Measurements from ENCODE around the gene GYG2. TPM values are rescaled to one million over a fixed set of nuclear protein-coding genes. Genes with fewer than 3 reads are reported as not detected.

The GYG2 gene
- total RNA-seq, 3 donors from 2014 or later, result 3.5 to 15.6 (median 3.7) TPM

DNA sequence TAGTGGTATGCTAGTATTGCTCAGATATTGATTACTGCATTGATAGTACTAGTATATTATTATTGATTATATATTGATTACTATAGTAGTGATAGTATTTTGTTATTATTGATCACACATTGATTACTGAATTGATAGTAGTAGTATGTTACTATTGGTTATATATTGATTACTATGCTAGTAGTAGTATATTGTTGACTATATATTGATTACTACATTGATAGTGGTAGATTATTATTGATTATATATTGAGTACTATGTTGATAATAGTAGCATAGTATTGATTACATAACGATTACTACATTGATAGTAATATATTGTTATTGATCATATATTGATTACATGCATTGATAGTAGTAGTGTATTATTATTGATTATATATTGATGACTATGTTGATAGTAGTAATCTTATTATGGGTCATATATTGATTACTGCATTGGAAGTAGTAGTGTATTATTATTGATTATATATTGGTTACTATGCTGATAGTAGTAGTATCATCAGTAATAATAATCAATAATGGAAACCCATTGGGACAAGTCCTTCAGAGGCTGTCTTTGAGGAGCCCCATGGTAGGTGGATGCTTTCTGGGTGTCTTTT lies 30.6 kb downstream of the GYG2 start:
- TF ChIP-seq, protein P1, sequence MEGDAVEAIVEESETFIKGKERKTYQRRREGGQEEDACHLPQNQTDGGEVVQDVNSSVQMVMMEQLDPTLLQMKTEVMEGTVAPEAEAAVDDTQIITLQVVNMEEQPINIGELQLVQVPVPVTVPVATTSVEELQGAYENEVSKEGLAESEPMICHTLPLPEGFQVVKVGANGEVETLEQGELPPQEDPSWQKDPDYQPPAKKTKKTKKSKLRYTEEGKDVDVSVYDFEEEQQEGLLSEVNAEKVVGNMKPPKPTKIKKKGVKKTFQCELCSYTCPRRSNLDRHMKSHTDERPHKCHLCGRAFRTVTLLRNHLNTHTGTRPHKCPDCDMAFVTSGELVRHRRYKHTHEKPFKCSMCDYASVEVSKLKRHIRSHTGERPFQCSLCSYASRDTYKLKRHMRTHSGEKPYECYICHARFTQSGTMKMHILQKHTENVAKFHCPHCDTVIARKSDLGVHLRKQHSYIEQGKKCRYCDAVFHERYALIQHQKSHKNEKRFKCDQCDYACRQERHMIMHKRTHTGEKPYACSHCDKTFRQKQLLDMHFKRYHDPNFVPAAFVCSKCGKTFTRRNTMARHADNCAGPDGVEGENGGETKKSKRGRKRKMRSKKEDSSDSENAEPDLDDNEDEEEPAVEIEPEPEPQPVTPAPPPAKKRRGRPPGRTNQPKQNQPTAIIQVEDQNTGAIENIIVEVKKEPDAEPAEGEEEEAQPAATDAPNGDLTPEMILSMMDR (IDR thresholded peaks at IDR 0.05), result no peak
- DNase-seq, result no peak
- Histone ChIP-seq H3K4me3 (no peak overlapping the region), H3K36me3 (ENCODE audit: low read depth) (no peaks in the 10 kb centered on the region), H3K4me1 (ENCODE audit: low read depth) (no peaks in the 10 kb centered on the region), H3K9me3 (no peaks in the 10 kb centered on the region)
- intact Hi-C loops (cut with DNase I, micrococcal nuclease), result no loop called here
- no peak for ATAC-seq

DNA sequence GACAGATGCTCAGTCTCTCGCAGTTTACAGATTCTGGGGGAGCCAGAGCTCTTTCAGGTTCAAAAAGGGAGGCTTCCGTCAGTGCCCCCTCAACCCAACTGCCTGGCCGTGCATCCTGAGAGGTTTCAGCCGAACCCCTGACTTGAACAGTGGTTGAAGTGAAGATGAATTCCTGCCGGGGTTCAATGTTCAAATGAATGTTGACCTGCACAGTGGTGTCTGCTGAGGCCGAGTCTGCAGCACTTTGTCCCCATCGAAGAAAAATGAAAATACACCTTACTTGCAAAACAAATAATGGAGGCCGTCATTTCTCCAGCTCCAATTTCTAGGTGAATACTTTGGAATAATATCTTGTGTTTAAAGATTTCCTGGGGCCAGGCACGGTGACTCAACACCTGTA lies 33.7 kb downstream of the GYG2 start:
- intact Hi-C loops (cut with DNase I, micrococcal nuclease), result no loop called here
- TF ChIP-seq, protein P1 (IDR thresholded peaks at IDR 0.05), result no peak
- H3K9me3 ChIP-seq, result no peaks in the 10 kb centered on the region
- no peak for ATAC-seq
- no peak for DNase-seq
- H3K4me1 ChIP-seq (ENCODE audit: low read depth), result no peaks in the 10 kb centered on the region
- H3K4me3 ChIP-seq, result no peak overlapping the region
- no peaks in the 10 kb centered on the region for H3K36me3 ChIP-seq (ENCODE audit: low read depth)

DNA sequence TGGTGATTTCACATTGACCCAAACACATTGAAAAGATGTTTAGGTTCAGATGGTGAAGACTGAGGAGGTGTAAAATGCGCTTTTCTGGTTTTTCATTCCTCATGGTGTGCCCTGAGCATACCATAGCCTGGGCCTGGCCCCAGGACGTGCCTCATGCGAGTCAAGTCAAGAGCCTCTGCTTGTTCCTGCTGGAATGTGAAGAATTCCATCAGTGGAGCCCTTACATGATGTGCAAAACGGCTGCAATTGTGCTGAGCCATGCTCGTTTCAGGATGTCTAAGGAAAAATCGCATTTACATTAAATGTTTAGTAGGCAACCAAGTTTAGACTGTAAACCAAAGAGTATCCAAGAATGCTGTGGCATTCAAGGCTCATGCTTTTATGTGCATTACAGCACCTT lies 34.9 kb downstream of the GYG2 start:
- TF ChIP-seq, protein P1 (IDR thresholded peaks at IDR 0.05), result no peak
- Histone ChIP-seq H3K9me3 (no peaks in the 10 kb centered on the region), H3K4me3 (no peak overlapping the region), H3K36me3 (ENCODE audit: low read depth) (no peaks in the 10 kb centered on the region), H3K4me1 (ENCODE audit: low read depth) (no peaks in the 10 kb centered on the region)
- ATAC-seq, result no peak
- no peak for DNase-seq
- intact Hi-C loops (cut with DNase I, micrococcal nuclease), result no loop called here

DNA sequence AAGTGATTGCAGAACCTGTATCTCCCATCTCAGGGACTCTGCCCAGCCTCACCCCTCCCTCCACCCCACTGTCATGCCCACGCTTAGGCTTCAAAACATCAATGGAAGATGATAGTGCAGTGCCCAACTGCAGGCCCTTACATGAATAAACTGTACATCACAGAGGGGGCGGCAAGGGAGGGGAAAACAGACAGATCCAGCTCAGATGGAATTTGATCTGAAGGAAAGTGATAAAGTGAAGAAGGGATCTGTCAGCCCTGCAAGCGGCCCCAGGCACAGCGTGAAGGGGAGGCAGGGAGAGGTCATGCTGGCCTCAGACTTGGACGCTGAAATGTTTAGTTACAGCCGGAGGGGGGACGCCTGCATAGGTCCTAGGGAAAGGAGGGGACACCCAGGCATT lies 38.5 kb downstream of the GYG2 start:
- H3K4me3 ChIP-seq, result no peak overlapping the region
- H3K9me3 ChIP-seq, result no peaks in the 10 kb centered on the region
- no peaks in the 10 kb centered on the region for H3K36me3 ChIP-seq (ENCODE audit: low read depth)
- intact Hi-C loops (cut with DNase I, micrococcal nuclease), result no loop called here
- no peaks in the 10 kb centered on the region for H3K4me1 ChIP-seq (ENCODE audit: low read depth)
- ATAC-seq (no peak), DNase-seq (no peak)
- TF ChIP-seq, protein P1 (IDR thresholded peaks at IDR 0.05), result no peak

DNA sequence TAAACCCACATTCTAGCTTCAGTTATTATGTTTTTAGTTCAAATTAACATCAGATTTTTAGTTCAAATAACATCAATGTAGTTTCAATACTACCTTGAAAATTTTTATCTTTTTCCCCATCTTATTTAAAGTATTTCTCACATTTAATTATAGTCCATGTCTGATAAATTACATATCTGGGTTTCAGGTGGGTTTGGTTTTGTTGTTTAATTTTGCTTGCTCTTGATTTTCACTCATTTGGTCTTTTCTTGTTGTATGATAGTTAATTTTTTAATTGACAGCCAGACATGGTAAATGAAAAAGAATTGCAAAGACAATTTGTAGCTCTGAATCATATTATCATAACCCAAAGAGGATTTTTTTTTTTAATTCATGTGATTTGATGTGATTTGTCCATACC lies 41.9 kb downstream of the GYG2 start:
- TF ChIP-seq, protein P1 (IDR thresholded peaks at IDR 0.05), result no peak
- Histone ChIP-seq H3K36me3 (ENCODE audit: low read depth) (no peaks in the 10 kb centered on the region), H3K9me3 (no peaks in the 10 kb centered on the region), H3K4me1 (ENCODE audit: low read depth) (no peaks in the 10 kb centered on the region), H3K4me3 (no peak overlapping the region)
- DNase-seq, result no peak
- intact Hi-C loops (cut with DNase I, micrococcal nuclease), result no loop called here
- no peak for ATAC-seq

DNA sequence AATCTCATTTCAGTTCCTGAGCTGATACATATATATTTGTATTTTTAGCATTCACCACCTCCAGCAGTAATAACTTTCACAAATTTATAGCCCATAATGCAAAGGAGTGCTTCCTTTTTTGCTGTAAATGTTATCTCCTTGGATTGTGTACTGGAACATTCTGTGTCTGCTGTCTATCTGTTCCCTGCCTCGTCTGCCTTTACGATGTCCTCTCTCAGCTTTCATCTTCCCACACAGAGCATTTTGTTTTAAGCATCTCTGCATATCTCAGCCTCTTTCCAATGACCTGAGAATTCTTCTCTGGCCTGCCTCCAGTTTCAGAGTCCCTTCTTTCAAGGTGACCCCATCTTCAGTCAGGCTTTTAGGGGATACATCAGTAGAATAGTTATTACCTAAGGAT lies 43.1 kb downstream of the GYG2 start:
- intact Hi-C loops (cut with DNase I, micrococcal nuclease), result no loop called here
- ATAC-seq (no peak), DNase-seq (no peak)
- Histone ChIP-seq H3K9me3 (no peaks in the 10 kb centered on the region), H3K4me3 (no peak overlapping the region), H3K36me3 (ENCODE audit: low read depth) (no peaks in the 10 kb centered on the region), H3K4me1 (ENCODE audit: low read depth) (no peaks in the 10 kb centered on the region)
- TF ChIP-seq, protein P1 (IDR thresholded peaks at IDR 0.05), result no peak
